Prostate gland (tissue), 2 donors: ENCODE results near the gene TAOK1.

Source experiments
- POLR2A ChIP-seq: fragments of 450-650 bp; IDR thresholded peaks from one replicate; pipeline ENCODE4 v1.6.1; 2016; ENCODE audit warnings: antibody characterized with exemption, mild to moderate bottlenecking
- TF ChIP-seq, protein P1 (sequence below), 4 experiments: fragments of 200-600 bp in 2 of 4; fragments of 450-650 bp in 2 of 4; sonication (generic) in 2 of 4; IDR thresholded peaks; 1 replicate in 3 of 4; 2 replicates in 1 of 4; pipeline ENCODE4 v1.5.1; 2016 to 2019; ENCODE audit warnings: antibody characterized with exemption in 4 of 4, mild to moderate bottlenecking in 2 of 4, moderate library complexity in 2 of 4

DNA sequence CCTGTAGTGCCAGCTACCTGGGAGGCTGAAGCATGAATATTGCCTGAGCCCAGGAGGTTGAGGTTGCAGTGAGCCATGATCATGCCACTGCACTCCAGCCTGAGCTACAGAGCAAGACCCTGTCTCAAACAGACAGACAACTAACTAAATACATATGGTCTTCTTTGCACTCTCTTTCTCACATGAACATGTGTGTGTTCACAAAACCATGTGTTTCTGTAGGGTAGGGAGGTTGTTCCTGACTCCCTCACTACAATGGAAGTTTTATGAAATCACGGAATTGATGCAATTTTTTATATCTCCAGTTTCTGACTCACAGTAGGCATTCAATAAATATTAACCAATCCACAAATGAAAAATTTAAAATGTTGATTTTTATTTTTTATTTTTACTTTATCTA lies 128.2 kb downstream of the TAOK1 start:
- TF ChIP-seq, protein P1, sequence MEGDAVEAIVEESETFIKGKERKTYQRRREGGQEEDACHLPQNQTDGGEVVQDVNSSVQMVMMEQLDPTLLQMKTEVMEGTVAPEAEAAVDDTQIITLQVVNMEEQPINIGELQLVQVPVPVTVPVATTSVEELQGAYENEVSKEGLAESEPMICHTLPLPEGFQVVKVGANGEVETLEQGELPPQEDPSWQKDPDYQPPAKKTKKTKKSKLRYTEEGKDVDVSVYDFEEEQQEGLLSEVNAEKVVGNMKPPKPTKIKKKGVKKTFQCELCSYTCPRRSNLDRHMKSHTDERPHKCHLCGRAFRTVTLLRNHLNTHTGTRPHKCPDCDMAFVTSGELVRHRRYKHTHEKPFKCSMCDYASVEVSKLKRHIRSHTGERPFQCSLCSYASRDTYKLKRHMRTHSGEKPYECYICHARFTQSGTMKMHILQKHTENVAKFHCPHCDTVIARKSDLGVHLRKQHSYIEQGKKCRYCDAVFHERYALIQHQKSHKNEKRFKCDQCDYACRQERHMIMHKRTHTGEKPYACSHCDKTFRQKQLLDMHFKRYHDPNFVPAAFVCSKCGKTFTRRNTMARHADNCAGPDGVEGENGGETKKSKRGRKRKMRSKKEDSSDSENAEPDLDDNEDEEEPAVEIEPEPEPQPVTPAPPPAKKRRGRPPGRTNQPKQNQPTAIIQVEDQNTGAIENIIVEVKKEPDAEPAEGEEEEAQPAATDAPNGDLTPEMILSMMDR (IDR thresholded peaks at IDR 0.05), result no peak
- no peak for TF ChIP-seq POLR2A
